Gastrocnemius medialis (tissue), 4 donors: Measurements from ENCODE around the gene SMARCAL1. TPM values are rescaled to one million over a fixed set of nuclear protein-coding genes. Genes with fewer than 3 reads are reported as not detected.

ENCODE experiments used
- ATAC-seq, 2 donors: fragments of 150-250 bp; one replicate each; pipeline ENCODE4 v1.9.1; 2016
- DNase-seq, 2 donors: peaks; one replicate each; pipeline ENCODE4 v3.0.0-alpha.2; 2019
- H3K27ac ChIP-seq, 4 donors: fragments of 200-600 bp; sonication (generic); 1 replicate in 1 of 4; 2 replicates in 3 of 4; pipeline ENCODE4 v1.5.1; 2016 to 2018; ENCODE audit warnings: mild to moderate bottlenecking in 2 of 4, moderate library complexity in 1 of 4
- H3K27me3 ChIP-seq, 3 donors: fragments of 200-600 bp; sonication (generic) in 2 of 3; 1 replicate in 1 of 3; 2 replicates in 2 of 3; pipeline versions ENCODE4 v1.5.1 to v1.6.0; 2016 to 2019; ENCODE audit warnings: mild to moderate bottlenecking in 1 of 3, moderate library complexity in 1 of 3
- H3K36me3 ChIP-seq, 2 donors: fragments of 200-600 bp; sonication (generic) in 1 of 2; one replicate each; pipeline ENCODE4 v1.5.1; 2017 to 2018
- H3K4me1 ChIP-seq, 2 donors: fragments of 200-600 bp; sonication (generic) in 1 of 2; one replicate each; pipeline ENCODE4 v1.5.1; 2016 to 2017; ENCODE audit warnings: mild to moderate bottlenecking in 2 of 2
- H3K4me3 ChIP-seq, 4 donors: fragments of 200-600 bp; sonication (generic) in 3 of 4; 1 replicate in 1 of 4; 2 replicates in 3 of 4; pipeline ENCODE4 v1.5.1; 2016 to 2019; ENCODE audit warnings: mild to moderate bottlenecking in 2 of 4
- H3K9me3 ChIP-seq, 3 donors: fragments of 200-600 bp; sonication (generic) in 2 of 3; 1 replicate in 1 of 3; 2 replicates in 2 of 3; pipeline ENCODE4 v1.5.1; 2016 to 2019
- CTCF ChIP-seq, 5 experiments: fragments of 450-650 bp in 3 of 5; fragments of 200-600 bp in 2 of 5; sonication (generic) in 2 of 5; IDR thresholded peaks in 4 of 5; conservative IDR thresholded peaks in 1 of 5; 1 replicate in 4 of 5; 2 replicates in 1 of 5; pipeline ENCODE4 v1.5.1; 2016 to 2019; ENCODE audit warnings: antibody characterized with exemption in 5 of 5, mild to moderate bottlenecking in 3 of 5, moderate library complexity in 3 of 5
- POLR2A ChIP-seq, 2 donors: fragments of 450-650 bp; IDR thresholded peaks; one replicate each; pipeline ENCODE4 v1.6.1; 2017; ENCODE audit warnings: antibody characterized with exemption in 2 of 2, mild to moderate bottlenecking in 2 of 2, moderate library complexity in 2 of 2
- in situ Hi-C, 4 donors: fragments of 200-750 bp; cut with MboI; loops; one replicate each; pipeline versions ENCODE4 v1.15.0 to v1.8.0; 2017; ENCODE audit warnings: low sequenced_read_pairs in 4 of 4
- intact Hi-C: fragments of 100-400 bp; cut with DNase I; formaldehyde crosslinking; loops from one replicate; pipeline ENCODE4 v1.15.1; 2023; ENCODE audit warnings: low total_unique reads
- total RNA-seq, 4 donors: library from RNA; depleted of rRNA; stranded (reverse); fragments of >200 nt; gene quantifications; one replicate each; pipeline versions ENCODE4 v1.1.0 to v1.2.3, GENCODE V29; 2016

Gene SMARCAL1
- total RNA-seq, 4 donors from 2014 or later, result 5.8 to 20.7 (median 7.8) TPM

- Histone ChIP-seq H3K4me3 (no peak overlapping the region), H3K27ac (no peak overlapping the region), H3K4me1 (no peaks in the 10 kb centered on the region), H3K36me3 (peaks cover 0 to 24% of the 10 kb centered on the region in 2 donors), H3K9me3 (no peaks in the 10 kb centered on the region), H3K27me3 (no peaks in the 10 kb centered on the region)
- in situ Hi-C loops (no loop called here), intact Hi-C loops (no loop called here)
- DNase-seq (no peak), ATAC-seq (no peak)
- no peak for TF ChIP-seq POLR2A (IDR thresholded peaks at IDR 0.05)
- TF ChIP-seq CTCF (IDR thresholded peaks at IDR 0.05 in 4 of 5, conservative IDR thresholded peaks at IDR 0.05 in 1 of 5), result no peak
Measured at GRCh38 chr2:216465579-216466195, 53.4 kb downstream of the SMARCAL1 start.

DNA sequence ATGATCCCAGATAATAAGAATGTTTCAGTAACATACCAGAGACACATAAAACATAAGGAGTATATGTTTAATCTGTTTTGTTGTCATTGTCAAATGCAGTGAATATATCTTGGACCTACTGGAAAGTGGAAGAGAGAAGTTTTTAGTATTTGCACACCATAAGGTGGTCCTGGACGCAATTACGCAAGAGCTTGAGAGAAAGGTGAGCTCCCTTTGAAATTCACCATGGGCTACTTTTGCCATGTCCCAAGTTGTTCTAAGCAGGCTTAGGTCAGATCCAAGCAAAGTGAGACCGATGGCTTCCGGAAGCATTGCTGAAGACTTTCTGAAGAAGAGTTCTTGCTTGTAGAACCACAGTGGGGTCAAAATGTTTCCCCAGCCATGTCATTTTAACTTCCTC lies 55.6 kb downstream of the SMARCAL1 start:
- H3K4me1 ChIP-seq, result no peaks in the 10 kb centered on the region
- no peaks in the 10 kb centered on the region for H3K9me3 ChIP-seq
- no peak for TF ChIP-seq POLR2A (IDR thresholded peaks at IDR 0.05)
- TF ChIP-seq CTCF (IDR thresholded peaks at IDR 0.05 in 4 of 5, conservative IDR thresholded peaks at IDR 0.05 in 1 of 5), result no peak
- H3K36me3 ChIP-seq, result peaks cover 0 to 30% of the 10 kb centered on the region in 2 donors
- no peak overlapping the region for H3K27ac ChIP-seq
- H3K27me3 ChIP-seq, result no peaks in the 10 kb centered on the region
- ATAC-seq, result no peak
- H3K4me3 ChIP-seq, result no peak overlapping the region
- intact Hi-C loops, result no loop called here
- DNase-seq, result no peak
- in situ Hi-C loops, result no loop called here

- in situ Hi-C loops, result no loop called here
- no peak for TF ChIP-seq POLR2A (IDR thresholded peaks at IDR 0.05)
- TF ChIP-seq CTCF (IDR thresholded peaks at IDR 0.05 in 4 of 5, conservative IDR thresholded peaks at IDR 0.05 in 1 of 5), result no peak
- intact Hi-C loops, result no loop called here
- DNase-seq (no peak), ATAC-seq (no peak)
- no peak overlapping the region for H3K27ac ChIP-seq
- no peaks in the 10 kb centered on the region for H3K27me3 ChIP-seq
- no peaks in the 10 kb centered on the region for H3K4me1 ChIP-seq
- no peaks in the 10 kb centered on the region for H3K9me3 ChIP-seq
- H3K36me3 ChIP-seq, result peaks cover 0 to 32% of the 10 kb centered on the region in 2 donors
- H3K4me3 ChIP-seq, result no peak overlapping the region
Measured at GRCh38 chr2:216469661-216470060, 57.4 kb downstream of the SMARCAL1 start.

GRCh38 chr2:216473187-216473586 lies 60.9 kb downstream of the SMARCAL1 start:
- intact Hi-C loops (no loop called here), in situ Hi-C loops (no loop called here)
- H3K4me1 ChIP-seq, result no peaks in the 10 kb centered on the region
- H3K27ac ChIP-seq, result no peak overlapping the region
- no peaks in the 10 kb centered on the region for H3K9me3 ChIP-seq
- no peak for DNase-seq
- no peak overlapping the region for H3K4me3 ChIP-seq
- TF ChIP-seq POLR2A (IDR thresholded peaks at IDR 0.05), result no peak
- TF ChIP-seq CTCF (IDR thresholded peaks at IDR 0.05 in 4 of 5, conservative IDR thresholded peaks at IDR 0.05 in 1 of 5), result no peak
- no peaks in the 10 kb centered on the region for H3K27me3 ChIP-seq
- no peak for ATAC-seq
- peaks cover 3 to 47% of the 10 kb centered on the region in 2 donors for H3K36me3 ChIP-seq
